ENCODE data around the gene LPO.

The LPO gene

GRCh38 chr17:58315750-58316149 lies 77.4 kb downstream of the LPO start:
- Mint-ChIP-seq H3K4me3 (no peak overlapping the region), H3K36me3 (ENCODE audit: low read depth) (no peaks in the 10 kb centered on the region), H3K27me3 (ENCODE audit: low read depth) (peaks cover 4% of the 10 kb centered on the region), H3K9me3 (no peaks in the 10 kb centered on the region), H3K4me1 (no peaks in the 10 kb centered on the region), H3K27ac (no peak overlapping the region)
- TF ChIP-seq, protein P1, sequence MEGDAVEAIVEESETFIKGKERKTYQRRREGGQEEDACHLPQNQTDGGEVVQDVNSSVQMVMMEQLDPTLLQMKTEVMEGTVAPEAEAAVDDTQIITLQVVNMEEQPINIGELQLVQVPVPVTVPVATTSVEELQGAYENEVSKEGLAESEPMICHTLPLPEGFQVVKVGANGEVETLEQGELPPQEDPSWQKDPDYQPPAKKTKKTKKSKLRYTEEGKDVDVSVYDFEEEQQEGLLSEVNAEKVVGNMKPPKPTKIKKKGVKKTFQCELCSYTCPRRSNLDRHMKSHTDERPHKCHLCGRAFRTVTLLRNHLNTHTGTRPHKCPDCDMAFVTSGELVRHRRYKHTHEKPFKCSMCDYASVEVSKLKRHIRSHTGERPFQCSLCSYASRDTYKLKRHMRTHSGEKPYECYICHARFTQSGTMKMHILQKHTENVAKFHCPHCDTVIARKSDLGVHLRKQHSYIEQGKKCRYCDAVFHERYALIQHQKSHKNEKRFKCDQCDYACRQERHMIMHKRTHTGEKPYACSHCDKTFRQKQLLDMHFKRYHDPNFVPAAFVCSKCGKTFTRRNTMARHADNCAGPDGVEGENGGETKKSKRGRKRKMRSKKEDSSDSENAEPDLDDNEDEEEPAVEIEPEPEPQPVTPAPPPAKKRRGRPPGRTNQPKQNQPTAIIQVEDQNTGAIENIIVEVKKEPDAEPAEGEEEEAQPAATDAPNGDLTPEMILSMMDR (IDR thresholded peaks at IDR 0.05; ENCODE audit: unreplicated experiment in 3 of 3) = no peak

DNA sequence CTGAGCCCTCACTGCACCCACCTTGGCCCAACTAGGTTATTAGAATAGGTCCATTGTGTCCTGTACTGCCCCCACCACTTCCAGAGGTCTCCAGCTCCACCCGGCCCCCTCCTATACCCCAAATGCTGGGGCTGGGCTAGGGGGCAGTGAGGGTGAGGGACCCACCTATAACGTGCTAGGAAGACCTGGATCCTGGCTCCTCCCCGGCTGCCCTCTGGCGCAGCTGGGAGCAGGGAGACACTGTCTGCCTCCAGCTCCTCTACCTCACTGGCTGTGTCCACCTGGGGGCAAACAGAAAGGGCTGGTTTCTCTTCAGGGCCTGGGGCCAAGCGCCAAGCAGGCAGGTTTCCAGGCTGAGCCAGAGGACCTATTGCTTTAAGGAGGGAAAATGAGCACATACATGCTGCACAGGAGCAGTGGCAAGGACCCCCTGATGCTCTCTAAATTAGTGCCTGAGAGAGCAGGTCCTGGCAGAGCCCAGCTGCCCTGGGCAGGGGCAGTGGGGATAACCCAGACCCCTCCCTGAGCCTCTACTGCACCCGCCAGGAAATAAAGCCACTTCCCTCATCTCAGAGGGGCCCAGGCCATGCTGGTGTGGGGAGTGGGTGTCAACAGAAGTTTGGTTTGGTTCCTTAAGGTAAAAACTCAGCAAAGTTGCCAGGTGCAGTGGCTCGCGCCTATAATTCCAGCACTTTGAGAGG lies 78.0 kb downstream of the LPO start:
- no peaks in the 10 kb centered on the region for H3K9me3 Mint-ChIP-seq
- H3K4me3 Mint-ChIP-seq = no peak overlapping the region

DNA sequence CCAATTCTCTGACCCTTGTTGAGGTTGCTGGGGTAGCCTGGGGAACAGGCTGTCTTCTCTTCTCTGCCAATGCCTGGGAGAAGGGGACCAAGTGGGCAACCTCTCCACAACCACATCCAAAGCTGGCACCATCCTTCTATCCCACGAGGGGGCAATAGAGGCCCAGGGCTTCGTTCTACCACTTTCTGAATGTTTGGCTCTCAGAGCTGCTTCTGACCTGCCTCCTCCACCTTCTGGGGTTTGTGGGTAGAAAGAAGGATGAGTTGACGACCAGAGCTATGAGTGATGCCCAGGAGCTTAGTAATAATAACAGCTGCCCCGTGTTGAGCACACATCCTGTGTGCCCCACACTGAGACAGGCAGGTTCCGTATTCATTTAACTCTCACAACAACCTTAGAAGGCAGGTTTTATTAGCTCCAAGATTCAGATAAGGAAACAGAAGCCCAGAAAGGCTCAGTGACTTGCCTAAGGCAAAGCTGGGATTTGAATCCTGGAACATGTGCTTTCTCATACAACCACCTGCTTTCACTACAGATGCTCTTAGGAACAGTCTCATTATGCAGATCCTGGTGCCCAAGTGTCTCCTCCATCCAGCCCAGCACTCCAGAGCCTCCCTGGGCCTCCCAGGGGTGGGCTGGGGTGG lies 79.2 kb downstream of the LPO start:
- Mint-ChIP-seq H3K4me3 (no peak overlapping the region), H3K27ac (no peak overlapping the region), H3K9me3 (no peaks in the 10 kb centered on the region), H3K4me1 (no peaks in the 10 kb centered on the region), H3K27me3 (ENCODE audit: low read depth) (peaks cover 12% of the 10 kb centered on the region), H3K36me3 (ENCODE audit: low read depth) (peaks cover 5% of the 10 kb centered on the region)
- TF ChIP-seq, protein P1 (IDR thresholded peaks at IDR 0.05; ENCODE audit: unreplicated experiment in 3 of 3) = peak; percentile 54 to 65 (median 58)

More for the DNA sequence above, 78.0 kb downstream of the LPO start:
- Mint-ChIP-seq H3K27me3 (ENCODE audit: low read depth) (peaks cover 4% of the 10 kb centered on the region), H3K36me3 (ENCODE audit: low read depth) (peaks cover under 1% of the 10 kb centered on the region), H3K27ac (no peak overlapping the region), H3K4me1 (no peaks in the 10 kb centered on the region)
- TF ChIP-seq, protein P1 (IDR thresholded peaks at IDR 0.05; ENCODE audit: unreplicated experiment in 3 of 3) = no peak

- H3K36me3 Mint-ChIP-seq (ENCODE audit: low read depth) = peaks cover 5% of the 10 kb centered on the region
- TF ChIP-seq, protein P1 (IDR thresholded peaks at IDR 0.05; ENCODE audit: unreplicated experiment in 3 of 3) = no peak
Observed at GRCh38 chr17:58318065-58318481, 79.7 kb downstream of the LPO start.

More at GRCh38 chr17:58318065-58318481, 79.7 kb downstream of the LPO start:
- Mint-ChIP-seq H3K9me3 (no peaks in the 10 kb centered on the region), H3K4me3 (no peak overlapping the region), H3K27ac (no peak overlapping the region), H3K4me1 (no peaks in the 10 kb centered on the region), H3K27me3 (ENCODE audit: low read depth) (peaks cover 12% of the 10 kb centered on the region)

All from nephron (organoid).